ENCODE data around the gene ERFL. TPM values are rescaled to one million over a fixed set of nuclear protein-coding genes. Genes with fewer than 3 reads are reported as not detected.

The ERFL gene
- total RNA-seq, 1 experiment from 2014 or later: 0.79 TPM

- Histone ChIP-seq H3K9me3 (ENCODE audit: control insufficient read depth in 1 of 2, insufficient read depth in 1 of 2, low read depth in 1 of 2, low read length in 2 of 2) (no peaks in the 10 kb centered on the region), H3K27ac (ENCODE audit: low read depth, low read length) (no peak overlapping the region), H3K4me1 (ENCODE audit: control insufficient read depth in 1 of 2, insufficient read depth in 2 of 2, low read length in 2 of 2) (peaks cover 11 to 14% of the 10 kb centered on the region in 2 experiments), H3K36me3 (ENCODE audit: control insufficient read depth in 1 of 2, insufficient read depth in 2 of 2, low read length in 2 of 2) (no peaks in the 10 kb centered on the region), H3K79me2 (ENCODE audit: insufficient read depth, low read length) (no peaks in the 10 kb centered on the region), H4K20me1 (ENCODE audit: insufficient read depth) (no peaks in the 10 kb centered on the region), H3K4me3 (replicated peaks in 1 of 2; ENCODE audit: low read depth in 1 of 2, low read length in 2 of 2) (no peak overlapping the region), H3K9me2 (ENCODE audit: insufficient read depth) (no peaks in the 10 kb centered on the region), H3K9ac (ENCODE audit: low read length) (no peak overlapping the region), H2AFZ (ENCODE audit: low read depth, low read length, poor library complexity, severe bottlenecking) (no peak overlapping the region), H3K27me3 (ENCODE audit: insufficient read depth, low read length) (no peaks in the 10 kb centered on the region), H3K4me2 (ENCODE audit: low read length) (no peak overlapping the region)
- no TSS peak for BruUV-seq (replicated peaks)
- RAD21 ChIA-PET (ENCODE audit: low non-redundant PET in 1 of 2, low total read pairs in 2 of 2, uncharacterized antibody in 2 of 2, unreplicated experiment in 2 of 2): no interaction called here
- TF ChIP-seq CEBPB (IDR thresholded peaks at IDR 0.05; ENCODE audit: low read depth) (no peak), ZBTB33 (IDR thresholded peaks at IDR 0.05; ENCODE audit: extremely low read depth, insufficient replicate concordance, low read length) (no peak), REST (IDR thresholded peaks at IDR 0.05; ENCODE audit: low read depth) (no peak), ZNF274 (IDR thresholded peaks at IDR 0.05; ENCODE audit: low read depth, low read length) (no peak), EZH2 (IDR thresholded peaks at IDR 0.05) (no peak), SIN3A (IDR thresholded peaks at IDR 0.05; ENCODE audit: low read depth) (no peak), ELF1 (IDR thresholded peaks at IDR 0.05; ENCODE audit: borderline replicate concordance, low read depth) (no peak), FOSL1 (IDR thresholded peaks at IDR 0.05; ENCODE audit: low read depth) (no peak), JUND (IDR thresholded peaks at IDR 0.05) (no peak), SRF (IDR thresholded peaks at IDR 0.05; ENCODE audit: low read depth) (no peak), ZFX (IDR thresholded peaks at IDR 0.05) (no peak), MAX (IDR thresholded peaks at IDR 0.05) (no peak), YY1 (IDR thresholded peaks at IDR 0.05; ENCODE audit: extremely low read depth, insufficient replicate concordance, low read depth, low read length) (no peak), POLR2A (IDR thresholded peaks at IDR 0.05; ENCODE audit: borderline replicate concordance, extremely low read depth, insufficient read depth, insufficient read length) (no peak), CBX3 (IDR thresholded peaks at IDR 0.05; ENCODE audit: low read depth) (no peak), EZH2phosphoT487 (IDR thresholded peaks at IDR 0.05; ENCODE audit: borderline replicate concordance) (no peak), TCF7L2 (IDR thresholded peaks at IDR 0.05; ENCODE audit: borderline replicate concordance, extremely low read depth, insufficient read depth, insufficient read length) (no peak), POLR2AphosphoS5 (IDR thresholded peaks at IDR 0.05; ENCODE audit: low read depth, low read length) (no peak)
- CTCF ChIA-PET: no interaction called here
- POLR2A ChIA-PET: interaction anchor here (0.8 kb wide), 1 partner anchor 13 kb away, joined by 4 read pairs; no protein-coding TSS in a partner anchor
- intact Hi-C loops (cut with micrococcal nuclease): loop anchor here (5.0 kb wide), 1 partner anchor 42 kb away; the partner anchor contains the start of gene ARHGEF1
- no peak for ATAC-seq
- no peak for DNase-seq (ENCODE audit: low read depth, low spot score)
These were observed 3.8 kb downstream of the ERFL start for GRCh38 chr19:41924151-41925145.

All from HCT116 (cell line).